Upper lobe of left lung (tissue), 4 donors: Measurements from ENCODE around the gene KIF1A.
"Not testable (repeated sequence)": the region's sequence is repeated elsewhere in the genome, so short reads cannot be mapped to it uniquely, and the experiment has no call there.

Experiments used
- CTCF ChIP-seq, 6 experiments: fragments of 450-650 bp in 4 of 6; fragments of 200-600 bp in 2 of 6; sonication (generic) in 2 of 6; IDR thresholded peaks; one replicate each; pipeline ENCODE4 v1.5.1; 2016 to 2019; ENCODE audit warnings: antibody characterized with exemption in 6 of 6
- EP300 ChIP-seq, 4 donors: sonication (generic); formaldehyde crosslinking; IDR thresholded peaks; one replicate each; pipeline ENCODE4 v1.5.1; 2017; ENCODE audit warnings: antibody characterized with exemption in 4 of 4, control low read depth in 2 of 4
- POLR2A ChIP-seq, 4 donors: fragments of 450-650 bp; IDR thresholded peaks; one replicate each; pipeline ENCODE4 v1.5.1; 2016 to 2017; ENCODE audit warnings: antibody characterized with exemption in 4 of 4, mild to moderate bottlenecking in 2 of 4
- POLR2AphosphoS5 ChIP-seq, 2 donors: sonication (generic); formaldehyde crosslinking; IDR thresholded peaks; one replicate each; pipeline ENCODE4 v1.5.1; 2017; ENCODE audit warnings: antibody characterized with exemption in 2 of 2

GRCh38 chr2:240694304-240694703 is 125.7 kb downstream of the KIF1A start:
- TF ChIP-seq CTCF, POLR2A, EP300, POLR2AphosphoS5 (IDR thresholded peaks at IDR 0.05): not testable (repeated sequence)
